Superior temporal gyrus (tissue), 1 donor: Measurements from ENCODE around the gene LAMTOR1.
"Not testable (repeated sequence)": the region's sequence is repeated elsewhere in the genome, so short reads cannot be mapped to it uniquely, and the experiment has no call there.

Experiments
- DNase-seq: peaks from one replicate; pipeline ENCODE4 v3.0.0-alpha.2; 2016; ENCODE audit errors: extremely low spot score

The LAMTOR1 gene

DNA sequence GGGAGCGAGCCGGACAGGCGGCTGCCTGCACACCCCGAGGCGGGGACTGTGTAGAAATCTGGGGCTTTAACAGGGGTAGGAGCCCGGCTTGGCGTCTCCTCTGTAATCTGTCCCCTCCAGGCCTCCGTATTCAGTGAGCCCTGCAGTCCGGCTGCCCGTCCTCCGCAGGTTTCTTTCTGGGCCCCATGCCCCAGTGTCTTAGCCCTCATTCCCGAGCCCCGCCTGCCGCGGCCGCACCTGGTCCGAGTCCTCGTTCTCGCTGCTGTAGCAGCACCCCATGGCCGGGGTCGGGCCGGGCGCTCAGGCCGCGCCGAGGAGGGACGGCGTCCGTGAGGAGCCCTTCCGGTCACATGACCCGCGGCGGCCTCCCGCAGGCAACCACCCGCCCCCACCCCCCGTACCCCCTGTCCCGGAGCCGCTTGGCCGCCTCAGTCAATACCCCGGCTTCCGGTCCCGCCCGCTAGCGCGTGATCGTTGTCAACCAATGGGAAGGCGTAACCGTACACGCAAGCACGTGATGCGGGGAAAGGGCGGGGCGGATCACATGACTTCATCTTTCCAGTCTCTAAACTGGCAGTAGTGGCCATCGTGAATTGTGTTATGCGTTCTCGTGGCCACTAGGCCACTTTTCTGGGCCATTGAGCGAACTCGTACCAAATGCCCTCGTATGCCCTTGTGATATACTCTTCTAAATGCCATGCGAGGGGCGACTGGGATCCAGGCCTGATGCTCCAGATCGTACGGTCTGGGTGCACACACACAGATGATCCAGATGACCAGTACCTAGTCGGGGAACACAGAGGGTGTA is at the start of gene LAMTOR1:
LAMTOR1 (minus strand) TSS at position 352 of the 808 bp plus-strand sequence; CDS start at position 279, 73 bp downstream.
- peak; percentile 100 for DNase-seq

DNA sequence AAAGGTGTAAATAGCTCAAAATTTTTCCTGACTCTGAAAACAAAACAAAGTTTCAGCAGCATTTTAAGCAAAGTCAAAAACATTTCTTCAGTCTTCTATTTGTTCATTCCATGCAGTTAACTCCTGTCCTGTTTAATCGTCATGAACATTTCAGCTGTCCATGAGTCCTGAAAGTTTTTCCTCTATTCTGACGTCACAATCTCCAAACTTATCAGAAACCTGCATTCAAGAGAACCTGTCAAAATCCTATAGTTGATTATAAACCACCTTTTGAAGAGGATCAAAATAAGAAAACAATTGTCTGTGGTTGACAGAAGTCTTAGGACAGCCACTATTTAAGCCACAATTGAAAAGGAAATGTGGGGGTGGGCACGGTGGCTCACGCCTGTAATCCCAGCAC is 47.8 kb upstream of the LAMTOR1 start:
- DNase-seq: no peak

DNA sequence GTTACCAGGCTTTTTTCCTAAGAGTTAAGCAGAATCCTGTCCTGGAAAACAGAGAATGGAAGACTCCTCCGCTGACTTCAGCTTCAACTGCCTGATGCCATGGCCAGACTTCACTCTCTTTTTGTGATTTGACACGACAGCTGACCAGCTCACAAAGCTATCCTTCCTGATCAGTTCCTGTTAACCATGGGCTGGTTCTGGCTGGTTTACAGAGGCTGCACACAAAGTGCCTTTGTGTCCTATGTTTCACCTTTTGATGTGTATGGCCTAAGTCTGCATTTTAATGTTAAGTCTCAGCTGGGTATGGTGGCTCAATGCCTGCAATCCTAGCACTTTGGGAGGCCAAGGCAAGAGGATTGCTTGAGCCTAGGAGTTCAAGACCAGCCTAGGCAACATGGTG is 43.5 kb upstream of the LAMTOR1 start:
- no peak for DNase-seq

GRCh38 chr11:72144807-72145565 is 41.9 kb upstream of the LAMTOR1 start:
- DNase-seq: no peak

GRCh38 chr11:72142543-72142942 is 39.4 kb upstream of the LAMTOR1 start:
- DNase-seq: not testable (repeated sequence)

- DNase-seq: not testable (repeated sequence)
Measured at GRCh38 chr11:72142086-72142485, 39.0 kb upstream of the LAMTOR1 start.

GRCh38 chr11:72141066-72141465 is 38.0 kb upstream of the LAMTOR1 start:
- DNase-seq: no peak

DNA sequence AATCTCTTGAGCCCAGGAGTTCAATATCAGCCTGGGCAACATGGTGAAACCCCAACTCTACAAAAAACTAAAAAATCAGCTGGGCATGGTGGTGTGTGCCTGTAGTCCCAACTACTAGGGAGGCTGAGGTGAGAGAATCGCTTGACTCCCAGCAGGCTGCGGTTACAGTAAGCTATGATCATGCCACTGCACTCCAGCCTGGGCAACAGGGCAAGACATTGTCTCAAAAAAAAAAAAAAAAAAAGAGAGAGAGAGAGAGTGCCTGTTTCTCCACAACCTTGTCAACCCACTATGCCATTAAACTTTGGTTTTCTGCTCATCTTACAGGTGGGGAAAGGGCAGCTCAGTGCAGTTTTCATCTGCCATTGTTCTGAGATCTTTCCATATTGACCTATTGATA is 37.6 kb upstream of the LAMTOR1 start:
- no peak for DNase-seq

- DNase-seq: no peak
Measured at GRCh38 chr11:72139500-72139899, 36.4 kb upstream of the LAMTOR1 start.

DNA sequence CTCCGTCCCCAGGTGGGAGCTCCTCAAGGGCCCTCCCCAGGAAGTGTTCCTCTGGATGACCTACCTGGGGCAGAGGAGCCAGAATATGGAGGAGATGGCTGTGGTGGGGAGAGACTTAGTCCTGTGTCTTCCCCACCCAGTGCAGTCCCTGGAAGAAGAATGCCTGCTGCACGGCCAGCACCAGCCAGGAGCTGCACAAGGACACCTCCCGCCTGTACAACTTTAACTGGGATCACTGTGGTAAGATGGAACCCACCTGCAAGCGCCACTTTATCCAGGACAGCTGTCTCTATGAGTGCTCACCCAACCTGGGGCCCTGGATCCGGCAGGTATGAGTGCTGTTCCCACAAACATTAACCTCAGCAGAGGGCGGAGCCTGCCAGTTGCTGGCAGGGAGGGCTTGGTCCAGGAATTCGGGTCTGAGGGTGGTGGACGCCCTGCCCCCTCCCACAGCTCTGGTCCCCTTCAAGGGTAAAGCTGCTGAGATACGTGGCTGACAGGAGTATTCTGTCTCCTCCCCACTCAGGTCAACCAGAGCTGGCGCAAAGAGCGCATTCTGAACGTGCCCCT is 35.8 kb upstream of the LAMTOR1 start:
- no peak for DNase-seq

DNA sequence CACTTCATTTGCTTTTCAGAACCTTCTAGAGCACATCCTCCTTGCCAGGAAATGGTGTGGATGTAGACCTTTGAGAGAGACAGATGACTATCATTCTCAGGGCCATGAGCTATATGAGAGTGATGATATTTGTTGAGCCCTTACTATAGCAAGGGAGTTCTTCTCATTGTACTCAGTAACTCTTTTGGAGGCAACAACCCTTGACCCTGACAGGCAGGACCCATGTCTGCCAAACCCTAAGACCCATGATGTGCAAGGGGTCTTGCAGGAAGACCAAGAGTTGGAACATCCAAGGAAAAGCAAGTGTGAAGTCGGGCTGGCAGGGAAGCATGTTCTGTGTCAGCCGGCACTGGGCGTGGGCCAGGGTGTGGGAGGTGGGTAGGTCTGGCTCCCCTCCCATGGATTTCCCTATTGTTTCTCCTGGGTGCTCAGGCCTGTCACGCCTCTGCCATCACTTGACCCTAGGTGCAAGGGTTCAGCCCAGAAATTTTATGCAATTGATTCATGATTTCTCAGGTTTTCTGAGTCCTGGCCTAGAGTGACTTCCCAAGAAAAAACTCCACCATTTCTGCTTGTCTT is 33.7 kb upstream of the LAMTOR1 start:
- no peak for DNase-seq

GRCh38 chr11:72135891-72136683 is 33.0 kb upstream of the LAMTOR1 start:
- DNase-seq: no peak

DNA sequence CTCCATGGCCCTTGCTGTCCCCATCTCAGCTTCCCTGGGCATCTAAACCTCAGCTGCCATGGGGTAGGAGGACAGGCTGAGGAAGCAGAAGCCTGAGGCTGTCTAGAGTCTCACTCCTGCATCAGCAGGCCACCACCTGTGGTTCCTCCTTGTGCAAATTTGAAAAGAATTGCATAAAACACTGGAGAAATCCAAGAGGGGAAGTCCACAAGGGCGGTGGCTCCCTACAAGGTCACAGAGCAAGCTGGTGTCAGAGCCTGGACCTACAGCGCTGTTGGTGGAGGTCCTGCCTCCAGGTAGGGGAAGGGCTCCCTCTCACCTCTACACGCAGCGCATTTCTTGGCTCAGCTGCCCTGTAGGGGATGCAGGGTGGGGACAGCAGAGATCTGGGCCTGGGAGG is 32.4 kb upstream of the LAMTOR1 start, which contains the start of gene FOLR3:
FOLR3 (plus strand) TSS at position 253 of the 400 bp plus-strand sequence. CDS start 228 bp downstream, outside the sequence.
- DNase-seq: not testable (repeated sequence)

GRCh38 chr11:72132646-72133045 is 29.5 kb upstream of the LAMTOR1 start:
- DNase-seq: no peak

DNA sequence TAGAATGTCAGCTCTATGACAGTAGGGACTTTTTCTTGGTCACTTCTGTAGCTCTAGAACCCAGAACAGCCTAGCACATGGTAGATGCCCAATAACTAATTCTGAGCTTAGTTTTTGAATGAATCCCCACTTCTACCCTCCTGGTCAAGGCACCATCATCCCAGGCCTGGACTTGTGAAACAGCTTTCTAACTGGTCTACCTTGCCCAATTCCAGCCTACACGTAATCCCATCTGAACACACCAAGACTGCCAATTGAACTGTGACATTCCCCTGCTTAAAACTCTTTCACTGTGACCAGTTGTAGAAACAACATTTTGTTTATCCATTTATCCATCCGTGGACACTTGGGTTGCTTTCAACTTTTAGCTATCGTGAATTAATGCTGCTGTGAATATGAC is 26.3 kb upstream of the LAMTOR1 start:
- no peak for DNase-seq

- no peak for DNase-seq
Measured at GRCh38 chr11:72127923-72128322, 24.8 kb upstream of the LAMTOR1 start.

DNA sequence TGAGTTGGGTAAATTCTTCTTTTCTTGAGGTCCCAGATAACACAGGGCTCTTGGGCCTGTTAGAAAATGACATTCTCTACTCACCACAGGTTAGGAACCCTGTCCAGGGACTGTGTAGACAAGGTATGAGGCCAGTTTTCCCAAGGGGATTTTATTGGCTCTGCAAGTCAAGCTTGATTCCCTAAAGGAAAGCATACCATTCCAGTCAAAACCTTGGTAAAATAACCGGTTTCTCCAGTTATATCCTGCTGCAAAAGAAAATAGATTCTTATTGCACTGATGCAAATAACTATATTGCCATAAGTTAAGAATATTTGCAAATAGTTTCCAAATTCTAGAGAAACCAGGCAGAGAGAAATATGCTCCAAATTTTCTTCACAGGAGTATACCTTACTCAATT is 22.9 kb upstream of the LAMTOR1 start:
- no peak for DNase-seq

GRCh38 chr11:72124046-72124445 is 20.9 kb upstream of the LAMTOR1 start:
- no peak for DNase-seq

- DNase-seq: no peak
Measured at GRCh38 chr11:72123117-72123653, 20.1 kb upstream of the LAMTOR1 start.

DNA sequence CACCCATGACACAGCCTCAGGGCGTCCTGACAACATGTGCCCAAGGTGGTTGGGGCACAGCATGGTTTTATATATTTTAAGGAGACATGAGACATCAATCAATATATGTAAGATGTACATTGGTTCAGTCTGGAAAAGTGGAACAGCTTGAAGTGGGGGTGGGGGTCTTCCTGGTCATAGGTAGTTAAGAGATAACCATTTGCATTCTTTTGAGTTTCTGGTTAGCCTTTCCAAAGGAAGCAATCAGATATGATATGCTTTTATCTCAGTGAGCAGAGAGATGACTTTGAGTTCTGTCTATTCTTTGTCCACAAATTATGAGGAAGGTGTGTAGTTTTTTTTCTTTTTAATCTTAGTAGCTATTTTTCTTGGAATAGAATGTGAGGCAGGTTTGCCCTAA is 19.5 kb upstream of the LAMTOR1 start:
- no peak for DNase-seq

DNA sequence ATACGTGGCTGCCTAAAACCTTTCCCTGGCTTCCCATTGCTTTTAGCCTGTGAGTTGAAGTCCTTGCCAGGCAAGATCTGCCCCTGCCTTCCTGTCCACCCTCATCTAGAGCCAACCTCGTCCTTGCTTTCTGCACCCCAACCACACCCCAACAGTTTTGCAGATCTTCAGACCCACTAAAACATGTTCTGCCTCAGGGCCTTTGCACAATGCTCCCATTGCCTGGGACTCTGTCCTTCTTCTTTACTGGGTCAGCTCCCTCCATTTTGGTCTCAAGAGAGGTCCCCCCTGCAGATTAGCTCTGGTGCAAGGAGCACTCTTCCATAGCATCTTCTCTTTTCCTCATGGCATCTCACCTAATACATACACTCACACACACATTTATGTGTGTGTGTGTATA is 17.8 kb upstream of the LAMTOR1 start:
- no peak for DNase-seq
